ENCODE data around the gene PRDM15.

PRDM15 gene

DNA sequence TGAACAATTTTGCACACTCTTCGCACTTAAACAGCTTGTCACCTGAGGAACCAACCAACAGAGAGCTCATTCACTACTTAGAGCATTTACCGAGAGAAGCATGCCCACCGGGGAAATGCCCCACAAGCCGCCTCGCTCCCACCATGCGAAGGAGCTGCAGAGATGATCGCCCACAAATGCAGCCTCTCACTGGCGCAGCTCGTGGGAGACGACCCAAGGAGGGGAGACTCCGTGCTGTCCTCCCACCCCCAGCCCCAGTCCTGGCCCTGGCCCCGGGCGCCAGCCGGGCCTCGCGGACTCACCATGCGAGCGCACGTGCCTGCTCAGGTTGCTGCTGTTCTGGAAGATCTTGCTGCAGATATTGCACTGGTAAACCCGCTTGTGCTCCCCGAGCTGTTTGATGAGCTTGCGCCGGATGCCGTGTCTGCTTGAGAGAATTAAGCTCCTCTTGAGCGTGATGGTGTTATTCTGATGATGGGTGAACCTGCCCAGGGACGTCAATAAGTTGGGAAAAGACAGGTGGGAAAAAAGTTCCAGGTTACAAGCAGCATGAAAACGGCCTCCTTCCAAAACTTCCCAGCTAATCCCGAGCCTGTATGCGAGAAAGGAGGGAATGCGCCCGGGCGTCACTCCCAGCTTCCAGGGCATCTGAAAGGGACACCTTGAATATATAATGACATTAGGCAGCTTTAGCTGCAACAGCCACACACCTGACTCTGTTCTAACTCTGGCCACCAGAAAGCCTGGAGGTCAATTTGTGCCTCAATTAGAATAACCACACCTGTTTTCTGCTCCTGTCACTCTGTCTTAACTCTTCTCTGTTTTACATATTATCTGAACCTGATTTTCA, 42.8 kb downstream of the PRDM15 start:
- no peak overlapping the region for H3K4me3 ChIP-seq (ENCODE audit: low read length)
- no peak for TF ChIP-seq CTCF (conservative IDR thresholded peaks at IDR 0.05; ENCODE audit: low read depth, low read length)
- no peak for DNase-seq (ENCODE audit: low read depth)

GRCh38 chr21:41835711-41836154, 43.4 kb downstream of the PRDM15 start:
- TF ChIP-seq CTCF (conservative IDR thresholded peaks at IDR 0.05; ENCODE audit: low read depth, low read length), result no peak
- no peak overlapping the region for H3K4me3 ChIP-seq (ENCODE audit: low read length)

GRCh38 chr21:41834926-41835663, 44.0 kb downstream of the PRDM15 start:
- TF ChIP-seq CTCF (conservative IDR thresholded peaks at IDR 0.05; ENCODE audit: low read depth, low read length), result no peak
- no peak for DNase-seq (ENCODE audit: low read depth)

More at GRCh38 chr21:41835711-41836154, 43.4 kb downstream of the PRDM15 start:
- no peak for DNase-seq (ENCODE audit: low read depth)

GRCh38 chr21:41834252-41834925, 44.8 kb downstream of the PRDM15 start:
- no peak overlapping the region for H3K4me3 ChIP-seq (ENCODE audit: low read length)
- DNase-seq (ENCODE audit: low read depth), result no peak
- TF ChIP-seq CTCF (conservative IDR thresholded peaks at IDR 0.05; ENCODE audit: low read depth, low read length), result no peak

More at GRCh38 chr21:41834926-41835663, 44.0 kb downstream of the PRDM15 start:
- no peak overlapping the region for H3K4me3 ChIP-seq (ENCODE audit: low read length)

- no peak for DNase-seq (ENCODE audit: low read depth)
- H3K4me3 ChIP-seq (ENCODE audit: low read length), result no peak overlapping the region
- no peak for TF ChIP-seq CTCF (conservative IDR thresholded peaks at IDR 0.05; ENCODE audit: low read depth, low read length)
These were observed 45.5 kb downstream of the PRDM15 start for GRCh38 chr21:41833497-41834115.

DNA sequence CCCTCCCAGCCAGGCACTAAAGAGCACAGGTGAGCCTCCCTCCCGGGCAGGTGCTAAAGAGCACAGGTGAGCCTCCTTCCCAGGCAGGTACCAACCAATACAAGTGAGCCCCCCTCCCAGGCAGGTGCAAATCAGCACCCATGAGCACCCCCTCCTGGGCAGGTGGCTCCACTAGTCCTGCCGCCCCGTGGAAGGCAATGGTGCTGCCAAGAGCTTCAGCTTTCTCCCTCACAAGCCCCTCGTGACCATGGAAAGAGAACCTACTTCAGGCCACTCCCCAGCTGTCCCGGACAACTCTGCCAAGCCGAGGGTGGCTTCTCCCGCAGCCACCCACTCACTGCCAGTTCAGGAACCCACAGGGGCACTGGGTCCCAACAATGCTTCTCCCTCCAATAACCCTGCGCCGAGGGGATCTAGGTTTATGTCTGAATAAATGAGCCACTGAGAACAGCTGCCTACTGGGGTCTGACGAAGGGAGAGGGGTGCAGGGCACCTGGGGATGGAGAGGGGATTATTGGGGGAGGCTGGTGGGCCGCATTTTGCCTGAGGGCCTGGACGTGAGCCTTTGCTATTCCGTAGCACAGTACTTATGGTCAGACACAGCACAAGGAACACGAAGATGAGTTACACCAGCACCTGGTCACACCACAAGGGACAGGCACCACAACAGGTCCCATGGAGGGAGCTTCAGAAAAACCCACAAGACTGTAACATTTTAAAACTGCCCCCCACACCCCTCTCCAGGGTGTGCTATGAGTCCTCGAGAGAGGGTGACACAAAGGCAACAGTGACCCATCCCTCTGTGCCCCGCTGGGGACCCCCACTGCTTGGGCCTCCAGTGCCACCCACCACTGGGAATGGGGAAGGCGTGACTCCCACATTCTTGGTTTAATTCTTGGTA, 46.3 kb downstream of the PRDM15 start:
- DNase-seq (ENCODE audit: low read depth), result no peak
- H3K4me3 ChIP-seq (ENCODE audit: low read length), result no peak overlapping the region
- TF ChIP-seq CTCF (conservative IDR thresholded peaks at IDR 0.05; ENCODE audit: low read depth, low read length), result no peak

All from retinal pigment epithelial cell (primary cell).